Heart left ventricle (tissue), 16 donors: ENCODE results near the gene APCDD1. TPM values are rescaled to one million over a fixed set of nuclear protein-coding genes. Genes with fewer than 3 reads are reported as not detected.

Source experiments
- ATAC-seq, 4 donors: fragments of 200-7000 bp; cut with Tn5 transposase; one replicate each; pipeline ENCODE4 v1.9.1; 2020 to 2022; ENCODE audit warnings: moderate library complexity in 4 of 4, mild to moderate bottlenecking in 3 of 4, moderate number of reproducible peaks in 1 of 4
- DNase-seq, 5 donors: peaks; one replicate each; pipeline ENCODE4 v3.0.0-alpha.2; 2020
- H3K27ac ChIP-seq, 12 donors: fragments of 200-600 bp; sonication (generic) in 4 of 12; one replicate each; pipeline versions ENCODE4 v1.5.0 to v1.8.0; 2016 to 2022; ENCODE audit warnings: mild to moderate bottlenecking in 2 of 12
- H3K27me3 ChIP-seq, 9 donors: fragments of 200-600 bp; sonication (generic) in 2 of 9; one replicate each; pipeline versions ENCODE4 v1.5.1 to v1.8.0; 2016 to 2022; ENCODE audit warnings: mild to moderate bottlenecking in 3 of 9
- H3K36me3 ChIP-seq, 9 donors: fragments of 200-600 bp; sonication (generic) in 2 of 9; one replicate each; pipeline versions ENCODE4 v1.5.0 to v1.8.0; 2018 to 2022; ENCODE audit warnings: mild to moderate bottlenecking in 2 of 9
- H3K4me1 ChIP-seq, 12 donors: fragments of 200-600 bp; sonication (generic) in 4 of 12; one replicate each; pipeline versions ENCODE4 v1.5.0 to v1.8.0; 2016 to 2022; ENCODE audit warnings: mild to moderate bottlenecking in 3 of 12
- H3K4me3 ChIP-seq, 12 donors: fragments of 200-600 bp; sonication (generic) in 4 of 12; one replicate each; pipeline versions ENCODE4 v1.5.0 to v1.8.0; 2017 to 2022; ENCODE audit warnings: mild to moderate bottlenecking in 9 of 12, moderate library complexity in 4 of 12
- H3K9me3 ChIP-seq, 12 donors: fragments of 200-600 bp; sonication (generic) in 4 of 12; one replicate each; pipeline versions ENCODE4 v1.5.0 to v1.8.0; 2016 to 2022; ENCODE audit warnings: mild to moderate bottlenecking in 1 of 12
- CTCF ChIP-seq, 12 donors: fragments of 200-600 bp; sonication (generic) in 4 of 12; IDR thresholded peaks; one replicate each; pipeline versions ENCODE4 v1.5.0 to v1.8.0; 2018 to 2022; ENCODE audit warnings: antibody characterized with exemption in 12 of 12, mild to moderate bottlenecking in 5 of 12
- POLR2A ChIP-seq, 2 donors: fragments of 450-650 bp; IDR thresholded peaks; one replicate each; pipeline ENCODE4 v1.6.1; 2017; ENCODE audit warnings: antibody characterized with exemption in 2 of 2, mild to moderate bottlenecking in 2 of 2, moderate library complexity in 2 of 2
- WGBS, 4 donors: extraction: QIAGEN DNeasy Blood & Tissue Kit in 2 of 4; methylation state at CpG; one replicate each; pipeline versions ENCODE4 v1.1.5 to v1.1.7; 2013 to 2018; 5-methylcytosine and 5-hydroxymethylcytosine counted together
- intact Hi-C, 10 donors: fragments of 100-400 bp; cut with DNase I; formaldehyde crosslinking; loops; one replicate each; pipeline versions ENCODE4 v1.11.1 to v1.14.2; 2022
- polyA plus RNA-seq, 2 donors: library from polyadenylated mRNA; stranded (reverse); fragments of 200-250 nt; gene quantifications; one replicate each; pipeline ENCODE4 v1.2.3, GENCODE V29; 2013
- total RNA-seq, 9 donors: library from RNA; depleted of rRNA in 2 of 9; stranded (reverse); fragments of >200 nt in 2 of 9; fragmentation: NEBNext Ultra II Directional in 3 of 9; extraction: Animal tissue kit (Norgen Biotek cat#: 25700) in 3 of 9; gene quantifications; one replicate each; pipeline versions ENCODE4 v1.1.0 to v1.2.4, GENCODE V29; 2016 to 2023
- donor health status: ischemic (EF 13 %, LVEDD 7.1; RV severe dilation, severe dysfunction).
- donor health status: healthy with polysubstance abuse.
- donor health status: DM: no; HTN: yes; CAD: no.
- donor health status: DM: no; HTN: no; CAD: no.
- donor health status: ischemic (EF 25% LVEDD 6.9; RV normal size, moderate dysfunction).
- donor health status: ischemic (EF 25% LVEDD 5.7; RV mildly dilated, moderate dysfunction).
- donor health status: healthy.
- donor health status: DM: yes; HTN: yes; CAD: no.
- donor health status: ischemic (EF 35%, LVEDD 5.7; RV mildly dilated, moderate dysfunction).
- donor health status: nonischemic (EF 11% LVEDD 7.7; RV severe dilation, severe dysfunction).
- donor health status: DM: yes; HTN: yes; CAD: no.
- donor health status: PGD.
- donor health status: ischemic (EF 29% LVEDD 5.4; RV normal size, mild dysfunction).
- donor health status: nonischemic (EF 23%, LVEDD 6.1; RV moderate dilation, normal function).

The APCDD1 gene
- total and polyA plus RNA-seq, 11 donors = 7.5 to 65.4 (median 15.7) TPM

- intact Hi-C loops = loop anchor here in 4 of 10 donors (5.0 to 10.0 kb wide), 4 partner anchors 614 to 952 kb away; partner anchors contain the start of genes RAB31 (in 1 of the 4) and VAPA (in 1 of the 4)
- Histone ChIP-seq H3K36me3 (peaks cover 0 to 10% (median 0%) of the 10 kb centered on the region in 9 donors), H3K9me3 (no peaks in the 10 kb centered on the region), H3K4me1 (peaks cover 0 to 56% (median 31%) of the 10 kb centered on the region in 12 donors), H3K27ac (peak overlapping the region; percentile 88 to 99 (median 95)), H3K27me3 (no peaks in the 10 kb centered on the region), H3K4me3 (peak overlapping the region; percentile 57 to 98 (median 79))
- DNase-seq (no peak), ATAC-seq (peak; percentile 3 to 5 (median 4))
- 4 to 8% (median 5%) methylated on average over 10 to 11 of the region's 11 CpGs for WGBS, 4 donors
- TF ChIP-seq POLR2A (IDR thresholded peaks at IDR 0.05) (no peak), CTCF (IDR thresholded peaks at IDR 0.05) (no peak)
Measured at GRCh38 chr18:10526561-10526949, 72.1 kb downstream of the APCDD1 start.

- DNase-seq = no peak
- no peak overlapping the region for H3K4me3 ChIP-seq
- no peak for TF ChIP-seq POLR2A (IDR thresholded peaks at IDR 0.05)
- TF ChIP-seq CTCF (IDR thresholded peaks at IDR 0.05) = no peak
- no peak overlapping the region for H3K27ac ChIP-seq
- ATAC-seq = no peak
- no peaks in the 10 kb centered on the region for H3K9me3 ChIP-seq
- no peaks in the 10 kb centered on the region for H3K27me3 ChIP-seq
- 50 to 67% (median 61%) methylated on average over 3 of the region's 3 CpGs for WGBS, 4 donors
- H3K36me3 ChIP-seq = peaks cover 0 to 18% (median under 1%) of the 10 kb centered on the region in 9 donors
- intact Hi-C loops = loop anchor here in 4 of 10 donors (5.0 to 10.0 kb wide), 4 partner anchors 616 to 954 kb away; partner anchors contain the start of genes RAB31 (in 1 of the 4) and VAPA (in 1 of the 4)
- peaks cover 0 to 60% (median 31%) of the 10 kb centered on the region in 12 donors for H3K4me1 ChIP-seq
Measured at GRCh38 chr18:10528439-10528838, 74.0 kb downstream of the APCDD1 start.

- H3K27me3 ChIP-seq = no peaks in the 10 kb centered on the region
- intact Hi-C loops = no loop called here
- H3K4me1 ChIP-seq = peaks cover 0 to 64% (median 31%) of the 10 kb centered on the region in 12 donors
- peaks cover 0 to 34% (median 15%) of the 10 kb centered on the region in 9 donors for H3K36me3 ChIP-seq
- H3K27ac ChIP-seq = peak overlapping the region in 9 of 12 donors; percentile 2 to 51 (median 40)
- ATAC-seq = no peak
- no peaks in the 10 kb centered on the region for H3K9me3 ChIP-seq
- 72 to 84% (median 79%) methylated on average over 3 of the region's 3 CpGs for WGBS, 4 donors
- no peak for TF ChIP-seq POLR2A (IDR thresholded peaks at IDR 0.05)
- TF ChIP-seq CTCF (IDR thresholded peaks at IDR 0.05) = no peak
- H3K4me3 ChIP-seq = no peak overlapping the region
- no peak for DNase-seq
Measured at GRCh38 chr18:10530002-10530401, 75.6 kb downstream of the APCDD1 start.

GRCh38 chr18:10530852-10531251 lies 76.4 kb downstream of the APCDD1 start:
- peak in 2 of 4 donors; percentile 33 to 49 for ATAC-seq
- TF ChIP-seq CTCF (IDR thresholded peaks at IDR 0.05) (no peak), POLR2A (IDR thresholded peaks at IDR 0.05) (no peak)
- H3K9me3 ChIP-seq = no peaks in the 10 kb centered on the region
- H3K27me3 ChIP-seq = no peaks in the 10 kb centered on the region
- H3K4me1 ChIP-seq = peaks cover 0 to 56% (median 28%) of the 10 kb centered on the region in 12 donors
- intact Hi-C loops = no loop called here
- H3K27ac ChIP-seq = peak overlapping the region in 10 of 12 donors; percentile 2 to 51 (median 38)
- 63 to 82% (median 74%) methylated on average over 3 of the region's 3 CpGs for WGBS, 4 donors
- no peak for DNase-seq
- peaks cover 0 to 37% (median 22%) of the 10 kb centered on the region in 9 donors for H3K36me3 ChIP-seq
- H3K4me3 ChIP-seq = no peak overlapping the region
